ENCODE data around the gene GPALPP1. TPM values are rescaled to one million over a fixed set of nuclear protein-coding genes. Genes with fewer than 3 reads are reported as not detected.

Gene GPALPP1
- polyA plus RNA-seq, 1 of the 3 experiments (the other 2 are of a cell fraction): 11.7 TPM

DNA sequence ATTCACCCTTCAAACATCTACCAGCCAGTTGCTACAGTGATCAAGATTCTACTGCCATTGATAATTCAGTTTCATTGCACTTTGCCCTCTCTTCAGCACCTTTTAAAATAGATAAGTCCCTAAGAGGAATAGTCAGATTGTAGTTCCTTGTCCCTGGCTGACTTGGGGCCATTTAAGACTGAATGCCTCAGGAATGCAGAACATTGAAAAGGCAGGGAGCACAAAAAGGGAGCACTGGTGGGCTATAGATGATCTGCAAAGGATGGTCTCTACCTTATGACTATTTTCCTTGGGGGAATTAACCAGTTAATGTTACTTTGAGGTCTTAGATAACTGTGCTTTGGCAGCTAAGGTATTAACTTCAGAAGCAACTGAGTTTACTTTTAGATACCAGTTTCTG, 46.9 kb downstream of the GPALPP1 start (continued):
- TF ChIP-seq, protein P1, sequence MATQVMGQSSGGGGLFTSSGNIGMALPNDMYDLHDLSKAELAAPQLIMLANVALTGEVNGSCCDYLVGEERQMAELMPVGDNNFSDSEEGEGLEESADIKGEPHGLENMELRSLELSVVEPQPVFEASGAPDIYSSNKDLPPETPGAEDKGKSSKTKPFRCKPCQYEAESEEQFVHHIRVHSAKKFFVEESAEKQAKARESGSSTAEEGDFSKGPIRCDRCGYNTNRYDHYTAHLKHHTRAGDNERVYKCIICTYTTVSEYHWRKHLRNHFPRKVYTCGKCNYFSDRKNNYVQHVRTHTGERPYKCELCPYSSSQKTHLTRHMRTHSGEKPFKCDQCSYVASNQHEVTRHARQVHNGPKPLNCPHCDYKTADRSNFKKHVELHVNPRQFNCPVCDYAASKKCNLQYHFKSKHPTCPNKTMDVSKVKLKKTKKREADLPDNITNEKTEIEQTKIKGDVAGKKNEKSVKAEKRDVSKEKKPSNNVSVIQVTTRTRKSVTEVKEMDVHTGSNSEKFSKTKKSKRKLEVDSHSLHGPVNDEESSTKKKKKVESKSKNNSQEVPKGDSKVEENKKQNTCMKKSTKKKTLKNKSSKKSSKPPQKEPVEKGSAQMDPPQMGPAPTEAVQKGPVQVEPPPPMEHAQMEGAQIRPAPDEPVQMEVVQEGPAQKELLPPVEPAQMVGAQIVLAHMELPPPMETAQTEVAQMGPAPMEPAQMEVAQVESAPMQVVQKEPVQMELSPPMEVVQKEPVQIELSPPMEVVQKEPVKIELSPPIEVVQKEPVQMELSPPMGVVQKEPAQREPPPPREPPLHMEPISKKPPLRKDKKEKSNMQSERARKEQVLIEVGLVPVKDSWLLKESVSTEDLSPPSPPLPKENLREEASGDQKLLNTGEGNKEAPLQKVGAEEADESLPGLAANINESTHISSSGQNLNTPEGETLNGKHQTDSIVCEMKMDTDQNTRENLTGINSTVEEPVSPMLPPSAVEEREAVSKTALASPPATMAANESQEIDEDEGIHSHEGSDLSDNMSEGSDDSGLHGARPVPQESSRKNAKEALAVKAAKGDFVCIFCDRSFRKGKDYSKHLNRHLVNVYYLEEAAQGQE (IDR thresholded peaks at IDR 0.05; ENCODE audit: low read depth, low read length): no peak
- TF ChIP-seq TEAD4 (IDR thresholded peaks at IDR 0.05; ENCODE audit: borderline replicate concordance, insufficient read depth): no peak
- TF ChIP-seq, protein P2, sequence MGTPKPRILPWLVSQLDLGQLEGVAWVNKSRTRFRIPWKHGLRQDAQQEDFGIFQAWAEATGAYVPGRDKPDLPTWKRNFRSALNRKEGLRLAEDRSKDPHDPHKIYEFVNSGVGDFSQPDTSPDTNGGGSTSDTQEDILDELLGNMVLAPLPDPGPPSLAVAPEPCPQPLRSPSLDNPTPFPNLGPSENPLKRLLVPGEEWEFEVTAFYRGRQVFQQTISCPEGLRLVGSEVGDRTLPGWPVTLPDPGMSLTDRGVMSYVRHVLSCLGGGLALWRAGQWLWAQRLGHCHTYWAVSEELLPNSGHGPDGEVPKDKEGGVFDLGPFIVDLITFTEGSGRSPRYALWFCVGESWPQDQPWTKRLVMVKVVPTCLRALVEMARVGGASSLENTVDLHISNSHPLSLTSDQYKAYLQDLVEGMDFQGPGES (IDR thresholded peaks at IDR 0.05; ENCODE audit: low read depth, low read length): no peak

DNA sequence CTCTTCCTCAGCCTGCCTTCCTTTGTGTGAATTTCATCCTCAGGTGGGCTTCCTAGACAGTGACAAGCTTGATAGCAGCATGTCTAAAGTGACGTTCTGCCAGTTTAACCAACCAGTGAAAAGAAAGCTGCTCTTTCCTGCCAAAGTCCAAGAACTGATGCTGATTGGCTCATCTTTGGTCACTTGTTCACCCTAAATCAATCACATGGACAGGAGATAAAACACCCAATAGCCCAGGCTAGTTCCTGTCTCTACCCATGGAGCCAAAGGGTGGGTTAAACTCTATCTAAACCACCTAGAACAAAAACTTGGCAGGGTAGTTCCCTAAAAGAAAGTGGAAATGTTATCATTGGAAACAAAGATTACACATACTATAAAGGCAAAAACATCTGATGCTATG, 50.8 kb downstream of the GPALPP1 start:
- WGBS (ENCODE audit: low lambda C conversion rate): 90% methylated on average over 1 of the region's 1 CpG
- no peaks in the 10 kb centered on the region for H3K4me1 ChIP-seq (ENCODE audit: control insufficient read depth in 1 of 2, insufficient read depth in 2 of 2, low read depth in 1 of 2, low read length in 1 of 2)
- CTCF ChIA-PET: no interaction called here

DNA sequence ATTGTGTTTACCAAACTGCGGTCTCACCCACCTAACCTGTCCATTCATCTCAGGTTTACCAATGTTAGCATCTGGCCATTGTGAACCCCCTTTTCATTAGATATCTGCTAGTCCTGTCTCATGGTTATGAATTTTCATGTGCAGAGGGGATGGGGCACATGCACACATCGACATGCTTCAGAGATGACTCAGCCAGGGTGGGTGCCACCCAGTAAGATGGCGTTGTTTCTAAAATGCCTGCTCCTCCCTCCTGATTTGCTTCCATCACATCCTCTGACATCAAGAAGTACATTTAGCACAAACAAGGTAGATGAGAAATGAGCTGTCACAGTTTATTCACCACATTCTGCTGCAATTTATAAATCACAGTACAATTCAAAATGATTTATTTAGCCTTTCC, 51.3 kb downstream of the GPALPP1 start:
- WGBS (ENCODE audit: low lambda C conversion rate): 93% methylated on average over 3 of the region's 3 CpGs
- no peak overlapping the region for H3K4me3 ChIP-seq (ENCODE audit: low read depth in 2 of 2, low read length in 1 of 2)
- H4K20me1 ChIP-seq (ENCODE audit: insufficient read depth): no peaks in the 10 kb centered on the region
- no peaks in the 10 kb centered on the region for H3K36me3 ChIP-seq (replicated peaks in 1 of 2; ENCODE audit: control insufficient read depth in 1 of 2, insufficient read depth in 2 of 2, low read length in 1 of 2)
- no peak overlapping the region for H3K4me2 ChIP-seq
- POLR2A ChIA-PET: no interaction called here
- CTCF ChIA-PET: no interaction called here
- no peaks in the 10 kb centered on the region for H3K4me1 ChIP-seq (ENCODE audit: control insufficient read depth in 1 of 2, insufficient read depth in 2 of 2, low read depth in 1 of 2, low read length in 1 of 2)
- H3K9me2 ChIP-seq: no peaks in the 10 kb centered on the region
- H2AFZ ChIP-seq (ENCODE audit: low read depth): no peak overlapping the region
- H3F3A ChIP-seq (replicated peaks; ENCODE audit: insufficient read depth): no peaks in the 10 kb centered on the region
- no peaks in the 10 kb centered on the region for H3K27me3 ChIP-seq (ENCODE audit: insufficient read depth)
- no peak for DNase-seq
- no peak overlapping the region for H3K27ac ChIP-seq (ENCODE audit: low read depth in 2 of 2, low read length in 1 of 2)
- H3K79me2 ChIP-seq (ENCODE audit: insufficient read depth): no peaks in the 10 kb centered on the region
- H3K9me3 ChIP-seq: no peaks in the 10 kb centered on the region
- no peak overlapping the region for H3K9ac ChIP-seq
- TF ChIP-seq GABPA (IDR thresholded peaks at IDR 0.05; ENCODE audit: low read depth) (no peak), TAF1 (IDR thresholded peaks at IDR 0.05; ENCODE audit: borderline replicate concordance, low read depth, low read length) (no peak), SMC3 (IDR thresholded peaks at IDR 0.05; ENCODE audit: low read depth, low read length) (no peak), YY1 (IDR thresholded peaks at IDR 0.05; ENCODE audit: low read depth) (no peak), EP300 (IDR thresholded peaks at IDR 0.05; ENCODE audit: borderline replicate concordance in 1 of 2, low read depth in 1 of 2, low read length in 1 of 2) (no peak), GATA2 (CRISPR knock-in tag; IDR thresholded peaks at IDR 0.05) (no peak), NFIC (IDR thresholded peaks at IDR 0.05; ENCODE audit: borderline replicate concordance) (no peak), NRF1 (IDR thresholded peaks at IDR 0.05; ENCODE audit: low read depth, low read length) (no peak)
- TF ChIP-seq, protein P1 (IDR thresholded peaks at IDR 0.05; ENCODE audit: low read depth, low read length): no peak
- TF ChIP-seq, protein P3, sequence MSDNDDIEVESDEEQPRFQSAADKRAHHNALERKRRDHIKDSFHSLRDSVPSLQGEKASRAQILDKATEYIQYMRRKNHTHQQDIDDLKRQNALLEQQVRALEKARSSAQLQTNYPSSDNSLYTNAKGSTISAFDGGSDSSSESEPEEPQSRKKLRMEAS (IDR thresholded peaks at IDR 0.05; ENCODE audit: low read depth): no peak

More for the DNA sequence above, 50.8 kb downstream of the GPALPP1 start:
- Histone ChIP-seq H3K27me3 (ENCODE audit: insufficient read depth) (no peaks in the 10 kb centered on the region), H3K27ac (ENCODE audit: low read depth in 2 of 2, low read length in 1 of 2) (no peak overlapping the region), H3K9me2 (no peaks in the 10 kb centered on the region), H3K36me3 (replicated peaks in 1 of 2; ENCODE audit: control insufficient read depth in 1 of 2, insufficient read depth in 2 of 2, low read length in 1 of 2) (no peaks in the 10 kb centered on the region), H3K9ac (no peak overlapping the region), H3F3A (replicated peaks; ENCODE audit: insufficient read depth) (no peaks in the 10 kb centered on the region), H4K20me1 (ENCODE audit: insufficient read depth) (no peaks in the 10 kb centered on the region), H3K79me2 (ENCODE audit: insufficient read depth) (no peaks in the 10 kb centered on the region), H3K4me2 (no peak overlapping the region), H3K4me3 (ENCODE audit: low read depth in 2 of 2, low read length in 1 of 2) (no peak overlapping the region), H2AFZ (ENCODE audit: low read depth) (no peak overlapping the region), H3K9me3 (no peaks in the 10 kb centered on the region)
- POLR2A ChIA-PET: no interaction called here
- no peak for DNase-seq
- TF ChIP-seq SIN3A (IDR thresholded peaks at IDR 0.05; ENCODE audit: borderline replicate concordance, low read depth, low read length) (no peak), GATA2 (CRISPR knock-in tag; IDR thresholded peaks at IDR 0.05) (no peak), TEAD4 (IDR thresholded peaks at IDR 0.05; ENCODE audit: borderline replicate concordance, insufficient read depth) (no peak), JUND (IDR thresholded peaks at IDR 0.05) (no peak), CHD2 (IDR thresholded peaks at IDR 0.05; ENCODE audit: low read length, partially characterized antibody) (no peak), MEF2A (IDR thresholded peaks at IDR 0.05; ENCODE audit: borderline replicate concordance, low read depth) (no peak)
- TF ChIP-seq, protein P4, sequence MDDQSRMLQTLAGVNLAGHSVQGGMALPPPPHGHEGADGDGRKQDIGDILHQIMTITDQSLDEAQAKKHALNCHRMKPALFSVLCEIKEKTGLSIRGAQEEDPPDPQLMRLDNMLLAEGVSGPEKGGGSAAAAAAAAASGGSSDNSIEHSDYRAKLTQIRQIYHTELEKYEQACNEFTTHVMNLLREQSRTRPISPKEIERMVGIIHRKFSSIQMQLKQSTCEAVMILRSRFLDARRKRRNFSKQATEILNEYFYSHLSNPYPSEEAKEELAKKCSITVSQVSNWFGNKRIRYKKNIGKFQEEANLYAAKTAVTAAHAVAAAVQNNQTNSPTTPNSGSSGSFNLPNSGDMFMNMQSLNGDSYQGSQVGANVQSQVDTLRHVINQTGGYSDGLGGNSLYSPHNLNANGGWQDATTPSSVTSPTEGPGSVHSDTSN (IDR thresholded peaks at IDR 0.05): no peak
